ENCODE results near the gene RPP21. TPM values are rescaled to one million over a fixed set of nuclear protein-coding genes. Genes with fewer than 3 reads are reported as not detected.
A peak's percentile ranks its signal among the peaks of the same experiment; 100 is the strongest.

The RPP21 gene
- total and polyA plus RNA-seq, 10 of the 15 experiments (the other 5 are each of a cell fraction or from before 2014, with no cell fraction given) = 14.3 to 94.6 (median 42.1) TPM

DNA sequence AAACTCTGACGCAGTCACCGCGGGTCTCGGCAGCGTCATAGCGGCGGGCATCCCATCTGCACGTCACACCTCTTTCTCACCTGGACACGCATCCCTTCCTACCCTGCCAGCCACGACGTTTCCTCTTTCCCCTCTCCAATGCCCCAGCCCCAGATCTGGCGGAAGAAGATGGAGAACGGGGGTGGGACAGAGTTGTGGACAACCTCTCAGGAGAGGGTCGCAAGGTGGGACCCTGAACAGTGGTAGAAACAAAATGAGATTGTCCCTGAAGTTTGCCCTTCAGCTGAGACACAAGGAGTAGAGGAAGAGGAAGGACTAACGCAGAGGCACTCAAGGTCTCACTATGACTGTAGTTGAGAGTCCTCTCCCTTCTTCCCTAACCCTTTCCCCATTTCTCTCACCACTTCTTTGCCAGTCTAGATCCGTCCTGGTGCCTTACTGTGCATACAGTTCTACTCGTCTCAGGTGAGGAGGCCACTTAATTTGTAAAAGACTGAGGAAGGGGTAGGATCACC is 17.7 kb upstream of the RPP21 start:
- BruUV-seq (replicated peaks) = no TSS peak
- Histone ChIP-seq H3K4me1 (ENCODE audit: control insufficient read depth, insufficient read depth, low read length) (peaks cover 6% of the 10 kb centered on the region), H3K27ac (ENCODE audit: control insufficient read depth, insufficient read depth) (peak overlapping the region; percentile 88), H3K9me3 (replicated peaks; ENCODE audit: control insufficient read depth, insufficient read depth, low read length) (no peaks in the 10 kb centered on the region), H3K4me3 (peak overlapping the region; percentile 95), H3K4me2 (ENCODE audit: control insufficient read depth, insufficient read depth) (peak overlapping the region; percentile 91), H3K79me2 (ENCODE audit: control insufficient read depth, insufficient read depth, low read length) (peaks cover 49% of the 10 kb centered on the region), H4K20me1 (ENCODE audit: control insufficient read depth, insufficient read depth) (no peaks in the 10 kb centered on the region; the same call in 1 of the 2 replicates), H3K27me3 (replicated peaks in 1 of 2; ENCODE audit: control insufficient read depth in 2 of 2, insufficient read depth in 2 of 2, low read length in 1 of 2) (no peaks in the 10 kb centered on the region), H3K9ac (ENCODE audit: control insufficient read depth, insufficient read depth, low read length) (peak overlapping the region; percentile 92), H3K36me3 (ENCODE audit: control insufficient read depth in 2 of 2, insufficient read depth in 2 of 2, low read length in 1 of 2) (peaks cover 1 to 11% of the 10 kb centered on the region in 2 experiments; a peak in 3 of 4 replicates), H2AFZ (ENCODE audit: control insufficient read depth, low read depth, low read length) (peak overlapping the region; percentile 96)
- no peak for ATAC-seq
- ChIA-PET RAD21 (ENCODE audit: unreplicated experiment) (interaction anchor here (1.0 to 2.2 kb wide), 3 partner anchors 22 to 114 kb away, joined by 4 to 9 read pairs (median 6); partner anchors contain the start of gene TRIM26), SMC1A (ENCODE audit: uncharacterized antibody, unreplicated experiment) (interaction anchor here (1.4 kb wide), 2 partner anchors 113 to 115 kb away, joined by 3 to 4 read pairs; partner anchors contain the start of gene TRIM26), CTCF (interaction anchor here (0.9 kb wide), 1 partner anchor 109 kb away, joined by 3 read pairs; no protein-coding TSS in a partner anchor), POLR2A (interaction anchor here (1.0 to 2.7 kb wide), 2 partner anchors 10 to 114 kb away, joined by 4 to 18 read pairs; partner anchors contain the start of gene TRIM26)
- in situ Hi-C loops (cut with MboI) = no loop called here
- DNase-seq (ENCODE audit: low read depth, low spot score) = peak; percentile 5
- under 1% methylated on average over 17 of the region's 17 CpGs for WGBS (ENCODE audit: insufficient coverage, insufficient replicate concordance, low lambda C conversion rate, missing lambda C conversion rate)
- intact Hi-C loops (cut with micrococcal nuclease; ENCODE audit: unreplicated experiment) = loop anchor here (2.0 to 10.0 kb wide), 2 partner anchors 114 to 228 kb away; partner anchors contain the start of genes GNL1, PRR3 and TRIM26
- FAIRE-seq = no peak
- TF ChIP-seq EED (IDR thresholded peaks at IDR 0.05; ENCODE audit: low read depth) (0 out of 2 replicates have a peak, but pooled peaks have one; percentile 22), RAD51 (IDR thresholded peaks at IDR 0.05) (no peak), HDAC6 (IDR thresholded peaks at IDR 0.05; ENCODE audit: unreplicated experiment) (no peak), RELA (IDR thresholded peaks at IDR 0.05; ENCODE audit: borderline replicate concordance, partially characterized antibody) (no peak), ZBTB33 (IDR thresholded peaks at IDR 0.05) (no peak), MTA2 (IDR thresholded peaks at IDR 0.05; ENCODE audit: low read depth) (no peak), BCL11A (IDR thresholded peaks at IDR 0.05; ENCODE audit: low read depth, low read length) (no peak), ZNF274 (IDR thresholded peaks at IDR 0.05; ENCODE audit: insufficient read depth, insufficient read length) (no peak), POU2F2 (IDR thresholded peaks at IDR 0.05; ENCODE audit: borderline replicate concordance, low read depth, low read length) (0 out of 3 replicates have a peak, but pooled peaks have one; percentile 2), CHD1 (IDR thresholded peaks at IDR 0.05; ENCODE audit: low read depth, low read length) (no peak), ZNF24 (IDR thresholded peaks at IDR 0.05) (no peak), CHD2 (IDR thresholded peaks at IDR 0.05; ENCODE audit: borderline replicate concordance, low read depth, low read length) (no peak), RBBP5 (conservative IDR thresholded peaks at IDR 0.05) (no peak), STAT1 (conservative IDR thresholded peaks at IDR 0.05) (no peak), EZH2 (IDR thresholded peaks at IDR 0.05; ENCODE audit: borderline replicate concordance, control insufficient read depth, low read depth, low read length) (no peak), GATAD2B (conservative IDR thresholded peaks at IDR 0.05; ENCODE audit: low read depth) (0 out of 2 replicates have a peak, but pooled peaks have one; percentile 40), SUPT20H (IDR thresholded peaks at IDR 0.05; ENCODE audit: borderline replicate concordance, control insufficient read depth, low read depth, low read length) (no peak), TCF3 (IDR thresholded peaks at IDR 0.05; ENCODE audit: borderline replicate concordance, insufficient read depth, low read depth, low read length) (0 out of 2 replicates have a peak, but pooled peaks have one; percentile 5), FOXM1 (IDR thresholded peaks at IDR 0.05; ENCODE audit: low read depth, low read length) (no peak)
- TF ChIP-seq, protein P1, sequence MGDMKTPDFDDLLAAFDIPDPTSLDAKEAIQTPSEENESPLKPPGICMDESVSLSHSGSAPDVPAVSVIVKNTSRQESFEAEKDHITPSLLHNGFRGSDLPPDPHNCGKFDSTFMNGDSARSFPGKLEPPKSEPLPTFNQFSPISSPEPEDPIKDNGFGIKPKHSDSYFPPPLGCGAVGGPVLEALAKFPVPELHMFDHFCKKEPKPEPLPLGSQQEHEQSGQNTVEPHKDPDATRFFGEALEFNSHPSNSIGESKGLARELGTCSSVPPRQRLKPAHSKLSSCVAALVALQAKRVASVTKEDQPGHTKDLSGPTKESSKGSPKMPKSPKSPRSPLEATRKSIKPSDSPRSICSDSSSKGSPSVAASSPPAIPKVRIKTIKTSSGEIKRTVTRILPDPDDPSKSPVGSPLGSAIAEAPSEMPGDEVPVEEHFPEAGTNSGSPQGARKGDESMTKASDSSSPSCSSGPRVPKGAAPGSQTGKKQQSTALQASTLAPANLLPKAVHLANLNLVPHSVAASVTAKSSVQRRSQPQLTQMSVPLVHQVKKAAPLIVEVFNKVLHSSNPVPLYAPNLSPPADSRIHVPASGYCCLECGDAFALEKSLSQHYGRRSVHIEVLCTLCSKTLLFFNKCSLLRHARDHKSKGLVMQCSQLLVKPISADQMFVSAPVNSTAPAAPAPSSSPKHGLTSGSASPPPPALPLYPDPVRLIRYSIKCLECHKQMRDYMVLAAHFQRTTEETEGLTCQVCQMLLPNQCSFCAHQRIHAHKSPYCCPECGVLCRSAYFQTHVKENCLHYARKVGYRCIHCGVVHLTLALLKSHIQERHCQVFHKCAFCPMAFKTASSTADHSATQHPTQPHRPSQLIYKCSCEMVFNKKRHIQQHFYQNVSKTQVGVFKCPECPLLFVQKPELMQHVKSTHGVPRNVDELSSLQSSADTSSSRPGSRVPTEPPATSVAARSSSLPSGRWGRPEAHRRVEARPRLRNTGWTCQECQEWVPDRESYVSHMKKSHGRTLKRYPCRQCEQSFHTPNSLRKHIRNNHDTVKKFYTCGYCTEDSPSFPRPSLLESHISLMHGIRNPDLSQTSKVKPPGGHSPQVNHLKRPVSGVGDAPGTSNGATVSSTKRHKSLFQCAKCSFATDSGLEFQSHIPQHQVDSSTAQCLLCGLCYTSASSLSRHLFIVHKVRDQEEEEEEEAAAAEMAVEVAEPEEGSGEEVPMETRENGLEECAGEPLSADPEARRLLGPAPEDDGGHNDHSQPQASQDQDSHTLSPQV (IDR thresholded peaks at IDR 0.05) = no peak
